OCI-M2 (cell line): ENCODE results near the gene CMIP.
A peak's percentile ranks its signal among the peaks of the same experiment; 100 is the strongest.

Experiments used
- DNase-seq: peaks from one replicate; lab custom pipeline; 2025; ENCODE audit not compliant: unreplicated experiment; lab: John Stamatoyannopoulos, UW

CMIP gene

GRCh38 chr16:81617021-81617346 lies 172.4 kb downstream of the CMIP start:
- no peak for DNase-seq

DNA sequence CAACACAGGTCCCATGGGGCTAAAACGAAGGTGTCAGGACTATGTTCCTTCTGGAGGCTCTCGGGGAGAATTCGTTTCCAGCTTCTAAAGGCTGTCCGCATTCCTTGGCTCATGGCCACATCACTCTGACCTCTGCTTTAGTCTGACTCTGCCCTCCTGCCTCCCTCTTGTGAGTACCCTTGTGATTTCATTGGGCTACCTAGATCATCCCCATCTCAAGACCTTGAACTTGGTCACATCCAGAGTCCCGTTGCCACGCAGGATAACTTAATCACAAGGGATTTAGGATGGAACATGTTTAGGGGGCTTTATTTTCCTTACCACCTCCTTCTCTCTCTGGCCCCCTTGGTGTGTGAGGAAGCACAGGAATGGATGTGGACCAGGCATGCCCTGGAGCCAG lies 173.6 kb downstream of the CMIP start:
- no peak for DNase-seq

GRCh38 chr16:81618661-81619060 lies 174.1 kb downstream of the CMIP start:
- no peak for DNase-seq

DNA sequence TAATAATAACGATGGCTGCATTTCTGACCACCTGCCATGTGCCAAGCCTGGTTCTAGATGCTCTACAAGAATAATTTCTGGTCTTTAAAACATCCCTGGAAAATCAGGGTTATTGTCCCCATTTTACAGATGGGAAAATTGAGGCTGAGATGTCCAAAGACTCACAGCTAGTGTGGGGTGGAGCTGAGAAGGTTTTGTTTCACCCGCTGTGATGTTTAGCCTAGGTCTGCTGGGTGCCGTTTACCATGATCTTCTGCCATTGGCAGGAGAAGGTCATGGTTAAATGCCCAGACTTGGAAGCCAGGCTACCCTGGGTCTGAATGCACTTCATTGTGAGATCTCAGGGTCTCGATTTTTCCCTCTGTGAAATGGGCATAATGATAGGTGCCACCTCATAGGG lies 175.4 kb downstream of the CMIP start:
- no peak for DNase-seq

GRCh38 chr16:81620796-81621195 lies 176.2 kb downstream of the CMIP start:
- no peak for DNase-seq

DNA sequence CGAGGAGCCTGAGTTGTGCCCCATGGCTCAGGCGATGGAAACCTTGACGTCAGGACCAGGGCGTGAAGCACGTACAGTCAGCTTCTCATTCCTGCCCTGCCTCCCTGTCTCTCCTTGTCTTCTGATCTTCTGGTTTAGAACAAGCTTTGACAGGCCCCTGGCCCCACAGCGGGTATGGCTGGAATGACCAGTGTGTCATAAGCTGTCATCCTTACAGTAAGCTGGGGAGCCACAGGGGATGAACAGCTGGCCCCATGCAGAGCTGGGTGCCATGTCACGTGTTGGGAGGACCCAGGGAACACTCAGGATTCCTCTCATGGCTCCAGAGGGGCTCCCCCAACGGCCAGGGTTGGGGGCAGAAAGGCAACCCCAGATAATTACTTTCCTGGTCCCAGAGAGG lies 176.9 kb downstream of the CMIP start:
- no peak for DNase-seq

- peak; percentile 36 for DNase-seq
Measured at GRCh38 chr16:81623365-81624102, 178.9 kb downstream of the CMIP start.

DNA sequence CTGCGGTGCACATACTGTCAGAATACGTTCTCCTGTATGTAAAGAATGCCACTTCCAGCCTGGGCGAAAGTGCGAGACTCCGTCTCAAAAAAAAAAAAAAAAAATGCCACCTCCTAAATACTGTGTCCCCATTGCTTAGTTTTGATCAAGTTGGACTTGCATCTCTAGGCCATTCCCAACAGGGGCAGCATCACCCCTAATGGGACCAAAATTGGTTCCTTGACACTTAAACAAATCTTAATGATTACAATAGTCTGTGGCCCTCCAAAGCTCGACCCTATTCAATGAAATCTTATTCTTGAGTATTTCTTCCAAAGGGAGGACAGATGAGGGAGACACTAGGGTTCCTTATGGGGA lies 179.8 kb downstream of the CMIP start:
- DNase-seq: no peak

DNA sequence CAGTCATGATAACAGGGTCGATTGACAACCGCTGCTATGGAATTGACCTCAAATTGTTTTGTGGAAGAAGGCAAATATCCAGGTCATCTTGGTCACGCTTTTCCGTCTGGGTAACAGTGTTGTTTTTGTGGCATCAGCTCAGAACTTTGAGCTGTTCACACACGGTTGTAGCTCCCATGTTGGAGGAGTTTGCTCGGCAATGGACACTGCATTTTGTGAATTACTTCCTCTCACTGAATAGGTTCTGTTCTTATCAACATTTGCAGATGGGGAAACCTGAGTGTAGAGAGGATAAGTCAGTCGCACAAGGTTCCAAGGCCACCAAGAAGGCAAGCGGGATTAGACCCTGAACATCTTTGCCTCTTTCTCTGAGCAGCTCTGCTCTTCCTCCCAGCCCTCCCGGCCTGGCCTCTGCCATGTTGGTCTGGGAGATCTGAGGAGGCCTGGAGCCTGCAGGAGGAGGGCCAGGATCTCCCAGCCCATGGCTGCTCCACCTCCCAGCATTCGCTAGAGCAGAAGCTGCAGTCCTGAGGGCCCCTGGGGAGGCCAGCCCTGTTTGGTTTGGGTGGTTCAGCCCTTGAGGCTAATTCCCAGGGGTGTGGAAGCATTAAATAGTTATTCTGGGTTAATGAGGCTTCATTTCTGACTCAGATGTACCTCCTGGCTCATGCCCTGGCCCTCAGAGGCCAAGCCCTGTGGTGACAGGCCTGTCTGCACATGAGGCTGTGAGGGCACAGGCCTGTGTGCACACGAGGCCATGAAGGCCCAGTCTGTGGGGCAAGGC lies 180.3 kb downstream of the CMIP start:
- DNase-seq: peak; percentile 50

DNA sequence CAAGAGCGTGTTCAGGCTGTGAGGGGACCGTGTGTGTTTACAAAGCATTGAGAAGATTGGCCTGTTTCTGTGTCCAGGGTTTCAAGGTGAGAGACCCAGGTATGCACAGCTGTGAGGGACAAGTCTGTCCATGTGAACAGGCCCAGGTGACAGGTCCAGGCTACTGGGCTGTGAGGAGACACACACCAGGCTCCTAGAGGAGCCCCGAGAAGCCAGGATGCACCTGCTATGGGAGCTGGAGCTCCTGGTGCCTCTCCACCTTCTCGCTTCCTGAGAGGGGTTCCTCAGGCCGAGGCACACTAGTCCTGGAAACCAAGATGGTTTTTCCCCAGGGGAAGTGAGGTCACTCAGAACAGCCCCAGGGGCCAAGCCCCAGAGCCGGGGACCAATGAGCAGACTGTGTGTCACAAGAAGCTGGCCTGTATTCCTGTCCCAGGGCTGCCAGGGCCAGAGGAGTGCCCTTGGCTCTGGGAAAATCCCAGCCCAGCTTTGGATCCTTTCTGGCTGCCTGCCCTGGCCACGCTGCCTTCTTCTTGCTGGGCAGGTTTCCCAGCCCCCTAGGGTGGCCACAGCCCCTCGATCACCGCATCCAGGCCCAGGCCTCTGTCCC lies 181.0 kb downstream of the CMIP start:
- no peak for DNase-seq

DNA sequence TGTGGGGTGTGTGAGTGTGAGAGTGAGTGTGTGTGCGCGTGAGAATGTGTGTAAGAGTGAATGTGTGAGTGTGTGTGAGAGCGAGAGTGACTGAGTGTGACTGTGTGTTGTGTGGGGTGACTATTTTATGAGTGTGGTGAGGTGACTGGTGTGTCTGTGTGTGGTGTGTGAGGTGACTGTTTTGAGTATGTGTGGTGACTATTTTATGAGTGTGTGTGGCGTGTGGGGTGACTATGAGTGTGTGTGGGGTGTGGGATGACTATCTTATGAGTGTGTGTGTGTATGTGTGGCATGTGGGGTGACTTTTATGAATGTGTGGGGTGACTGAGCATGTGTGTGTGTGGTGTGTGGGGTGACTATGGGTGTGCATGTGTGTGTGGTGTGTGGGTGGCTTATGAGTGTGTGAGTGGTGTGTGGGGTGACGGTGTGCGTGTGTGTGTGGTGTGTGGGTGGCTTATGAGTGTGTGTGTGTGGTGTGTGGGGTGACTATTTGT lies 181.6 kb downstream of the CMIP start:
- no peak for DNase-seq

- no peak for DNase-seq
Measured at GRCh38 chr16:81627024-81627423, 182.4 kb downstream of the CMIP start.

- no peak for DNase-seq
Measured at GRCh38 chr16:81627729-81628244, 183.2 kb downstream of the CMIP start.

- no peak for DNase-seq
Measured at GRCh38 chr16:81629034-81629802, 184.6 kb downstream of the CMIP start.

DNA sequence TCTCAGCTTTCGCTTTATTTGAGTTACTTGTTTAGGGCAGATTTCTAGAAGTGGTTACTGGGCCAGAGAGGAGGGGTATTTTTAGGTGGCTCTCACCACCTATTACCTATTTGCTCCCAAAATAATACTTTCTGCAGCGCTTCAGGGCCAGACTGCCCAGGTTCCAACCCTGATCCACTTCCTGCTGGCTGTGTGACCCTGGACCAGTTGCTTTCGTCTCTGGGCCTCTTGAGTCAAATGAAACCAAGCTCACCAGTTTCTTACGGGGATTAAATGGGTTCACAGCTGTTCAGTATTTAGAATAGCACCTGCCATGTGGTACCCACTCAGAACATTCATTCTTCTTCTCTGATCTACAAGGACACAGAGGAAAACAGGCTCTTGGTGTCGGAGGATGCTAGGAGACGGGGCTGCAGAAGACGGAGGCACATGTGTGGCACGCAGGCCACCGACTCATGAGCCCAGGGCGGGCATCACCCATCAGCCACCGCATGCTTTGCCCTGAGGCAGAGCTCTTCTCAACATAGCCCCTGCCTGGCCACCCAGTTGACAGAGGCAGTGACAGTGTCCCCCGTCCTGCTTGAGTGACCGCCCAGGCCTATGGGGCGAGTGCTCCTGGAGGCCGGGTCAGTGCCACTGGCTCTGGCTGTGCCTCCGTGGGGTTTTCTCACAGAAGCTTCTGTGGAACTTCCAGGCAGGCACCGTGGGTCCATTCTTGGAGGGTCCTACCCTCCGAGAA lies 185.5 kb downstream of the CMIP start:
- no peak for DNase-seq

DNA sequence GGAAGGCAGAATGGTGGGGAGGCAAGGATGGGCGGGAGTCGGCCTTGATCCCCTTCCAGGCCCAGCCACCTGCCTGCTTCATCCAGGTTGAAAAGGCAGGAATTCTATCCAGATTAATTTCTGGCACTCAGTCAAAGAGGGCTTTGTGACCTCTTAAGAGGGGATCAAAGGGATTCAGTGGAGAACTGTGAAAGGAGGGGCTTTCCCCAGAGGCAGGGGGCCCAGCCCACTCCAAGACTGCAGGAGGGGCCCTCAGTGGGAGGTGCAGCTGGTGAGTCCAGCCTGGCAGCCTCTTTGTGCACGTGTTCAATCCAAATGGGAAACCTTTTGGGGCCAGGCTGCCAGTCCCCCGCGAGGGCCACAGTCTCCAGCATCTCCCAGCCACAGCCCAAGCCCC lies 186.0 kb downstream of the CMIP start:
- no peak for DNase-seq

DNA sequence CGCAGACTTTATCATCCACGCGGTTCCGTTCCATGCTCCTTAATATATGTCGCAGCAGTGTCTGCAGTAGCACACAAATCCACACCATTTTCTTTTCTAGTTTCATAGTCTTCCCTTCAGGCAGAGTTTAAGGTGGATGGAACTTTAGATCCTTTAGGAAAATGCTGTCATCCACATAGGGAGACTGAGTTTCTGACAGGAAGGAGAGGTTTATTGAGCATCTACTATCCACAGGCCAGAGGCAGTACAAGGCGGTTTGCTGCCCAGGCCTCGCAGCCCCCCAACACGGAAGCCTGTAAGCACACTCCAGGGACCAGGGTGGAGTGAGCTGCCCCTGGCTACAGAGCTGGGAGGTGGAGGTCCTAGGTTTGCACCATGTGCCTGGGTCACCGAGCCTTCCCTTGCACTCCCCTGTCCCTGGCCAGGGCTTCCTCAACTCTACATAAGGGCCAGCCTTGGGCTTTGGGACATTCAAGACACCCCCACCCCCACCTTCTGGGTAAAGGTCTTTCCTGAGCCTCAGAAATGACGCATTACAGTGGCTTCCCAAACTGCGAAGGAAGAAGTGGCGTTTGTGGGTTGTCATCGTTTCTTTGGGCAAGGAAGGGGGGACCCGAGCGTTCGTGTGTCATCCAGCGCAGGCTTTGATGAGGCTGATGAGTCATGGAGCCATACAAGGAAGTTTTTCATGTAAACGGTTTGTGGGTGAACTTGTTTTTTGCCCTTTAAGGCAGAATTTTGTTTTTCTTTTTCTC lies 188.0 kb downstream of the CMIP start:
- no peak for DNase-seq

GRCh38 chr16:81633147-81633619 lies 188.6 kb downstream of the CMIP start:
- DNase-seq: no peak

DNA sequence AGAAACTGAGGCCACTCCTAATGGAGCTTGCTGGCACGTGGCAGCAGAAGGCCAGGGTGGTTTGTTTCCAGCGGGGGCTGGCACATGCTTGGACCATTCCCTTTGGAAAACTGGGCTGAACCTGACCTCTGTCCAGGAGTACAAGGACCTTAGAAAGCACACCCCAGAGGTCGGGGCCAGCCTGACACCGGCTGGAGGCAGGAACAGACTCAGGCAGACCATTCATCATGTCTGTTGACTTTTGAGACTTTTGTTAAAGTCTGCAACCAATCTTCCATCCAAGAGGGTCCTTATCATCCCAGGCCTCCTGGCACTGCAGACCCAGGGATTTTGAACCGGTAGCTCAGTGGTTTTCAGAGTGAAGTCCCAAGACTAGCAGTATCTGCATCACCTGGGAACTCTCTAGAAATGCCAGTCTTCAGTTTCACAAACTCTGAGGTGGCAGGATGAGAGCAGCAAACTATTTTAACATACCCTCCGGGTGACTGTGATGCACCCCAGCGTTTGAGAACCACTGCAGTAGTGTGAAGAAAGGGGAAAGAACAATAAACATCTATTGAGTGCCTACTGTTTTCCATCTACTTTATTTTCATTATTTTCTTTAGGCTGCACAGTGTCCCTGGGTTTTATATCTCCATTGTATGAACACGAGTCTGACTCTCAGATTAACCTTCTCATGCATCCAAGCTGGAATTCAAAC lies 189.2 kb downstream of the CMIP start:
- no peak for DNase-seq
